Measurements from ENCODE around the gene F8.

GRCh38 chrX:154806837-154807501 lies 215.6 kb downstream of the F8 start:
- TF ChIP-seq CTCF (IDR thresholded peaks at IDR 0.05) (no peak), POLR2A (IDR thresholded peaks at IDR 0.05) (no peak), EP300 (IDR thresholded peaks at IDR 0.05) (no peak)
